ENCODE results near the gene SLC35D1.

DNA sequence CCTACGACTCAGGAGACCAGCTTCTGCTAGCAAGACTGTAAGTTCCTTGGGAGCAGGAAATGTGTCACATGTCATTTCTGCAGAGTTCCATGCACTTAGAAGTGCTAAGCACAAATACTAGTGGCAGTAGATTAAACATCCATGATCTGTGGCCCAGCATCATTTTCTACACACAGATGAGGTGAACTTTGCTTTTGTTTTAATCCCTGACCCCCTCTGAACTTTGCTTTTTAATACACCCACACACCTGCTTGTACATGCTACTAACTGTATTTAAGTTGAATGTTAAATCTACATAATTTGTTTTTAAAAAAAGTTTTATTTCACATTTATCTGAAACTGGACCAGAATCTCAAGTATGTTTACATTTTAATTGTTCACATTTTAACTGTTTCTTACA is 24.5 kb downstream of the SLC35D1 start:
- no peak for TF ChIP-seq EZH2 (IDR thresholded peaks at IDR 0.05; ENCODE audit: low read length, missing control alignments)
- TF ChIP-seq, protein P1, sequence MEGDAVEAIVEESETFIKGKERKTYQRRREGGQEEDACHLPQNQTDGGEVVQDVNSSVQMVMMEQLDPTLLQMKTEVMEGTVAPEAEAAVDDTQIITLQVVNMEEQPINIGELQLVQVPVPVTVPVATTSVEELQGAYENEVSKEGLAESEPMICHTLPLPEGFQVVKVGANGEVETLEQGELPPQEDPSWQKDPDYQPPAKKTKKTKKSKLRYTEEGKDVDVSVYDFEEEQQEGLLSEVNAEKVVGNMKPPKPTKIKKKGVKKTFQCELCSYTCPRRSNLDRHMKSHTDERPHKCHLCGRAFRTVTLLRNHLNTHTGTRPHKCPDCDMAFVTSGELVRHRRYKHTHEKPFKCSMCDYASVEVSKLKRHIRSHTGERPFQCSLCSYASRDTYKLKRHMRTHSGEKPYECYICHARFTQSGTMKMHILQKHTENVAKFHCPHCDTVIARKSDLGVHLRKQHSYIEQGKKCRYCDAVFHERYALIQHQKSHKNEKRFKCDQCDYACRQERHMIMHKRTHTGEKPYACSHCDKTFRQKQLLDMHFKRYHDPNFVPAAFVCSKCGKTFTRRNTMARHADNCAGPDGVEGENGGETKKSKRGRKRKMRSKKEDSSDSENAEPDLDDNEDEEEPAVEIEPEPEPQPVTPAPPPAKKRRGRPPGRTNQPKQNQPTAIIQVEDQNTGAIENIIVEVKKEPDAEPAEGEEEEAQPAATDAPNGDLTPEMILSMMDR (conservative IDR thresholded peaks at IDR 0.05 in 1 of 2, IDR thresholded peaks at IDR 0.05 in 1 of 2; ENCODE audit: low read depth in 1 of 2, low read length in 2 of 2) = no peak
